ENCODE measurements around the gene DDX11.
A peak's percentile ranks its signal among the peaks of the same experiment; 100 is the strongest.
"Not testable (repeated sequence)": the region's sequence is repeated elsewhere in the genome, so short reads cannot be mapped to it uniquely, and the experiment has no call there.

Gene DDX11

DNA sequence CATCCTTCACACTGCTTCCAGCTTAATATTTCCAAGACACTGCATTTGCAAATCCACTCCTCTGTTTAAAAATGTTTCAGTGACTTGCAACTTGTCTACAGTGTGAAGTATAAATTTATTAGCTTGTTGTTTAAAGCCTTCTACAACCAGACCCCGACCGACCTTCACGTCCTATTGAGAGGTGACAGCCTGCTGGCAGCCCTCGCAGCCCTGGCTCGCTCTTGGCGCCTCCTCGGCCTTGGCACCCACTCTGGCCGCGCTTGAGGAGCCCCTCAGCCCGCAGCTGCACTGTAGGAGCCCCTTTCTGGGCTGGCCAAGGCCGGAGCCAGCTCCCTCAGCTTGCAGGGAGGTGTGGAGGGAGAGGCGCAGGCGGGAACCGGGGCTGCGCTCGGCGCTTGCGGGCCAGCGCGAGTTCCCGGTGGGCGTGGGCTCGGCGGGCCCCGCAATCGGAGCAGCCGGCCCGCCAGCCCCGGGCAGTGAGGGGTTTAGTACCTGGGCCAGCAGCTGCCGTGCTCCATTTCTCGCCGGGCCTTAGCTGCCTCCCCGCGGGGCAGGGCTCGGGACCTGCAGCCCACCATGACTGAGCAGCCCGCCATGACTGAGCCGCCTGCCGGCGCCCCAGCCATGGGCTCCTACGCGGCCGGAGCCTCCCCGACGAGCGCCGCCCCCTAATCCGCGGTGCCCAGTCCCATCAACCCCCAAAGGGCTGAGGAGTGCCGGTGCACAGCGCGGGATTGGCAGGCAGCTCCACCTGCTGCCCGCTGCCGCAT lies 2.5 kb upstream of the DDX11 start:
- not testable (repeated sequence) for DNase-seq

GRCh38 chr12:31072962-31073361 lies 698 bp upstream of the DDX11 start:
- not testable (repeated sequence) for DNase-seq

DNA sequence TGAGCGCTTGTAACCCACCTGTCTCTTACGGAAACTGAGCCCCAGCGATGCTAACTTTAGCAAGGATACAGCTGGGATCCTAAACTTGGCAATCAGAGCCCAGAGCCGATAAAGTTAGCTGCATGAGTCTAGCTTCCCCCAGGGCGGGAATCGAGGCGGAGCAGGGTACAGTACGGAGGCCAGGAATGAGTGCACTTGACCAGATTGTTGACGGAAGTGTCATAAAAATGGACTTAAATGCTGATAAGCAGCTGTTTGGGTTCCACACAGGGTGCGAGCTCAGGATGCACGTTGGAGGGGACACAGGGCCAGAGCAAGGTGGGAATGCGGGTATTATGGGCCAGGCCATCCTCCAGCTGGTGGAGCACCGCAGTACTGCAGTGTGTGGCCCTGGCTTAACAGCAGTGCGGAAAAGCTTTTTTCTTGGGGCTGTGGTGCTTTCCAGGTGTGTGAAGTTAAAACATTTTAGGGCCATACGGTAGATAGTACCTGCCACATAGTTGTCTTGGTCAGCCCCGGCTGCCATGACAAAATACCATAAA lies 744 bp downstream of the DDX11 start:
- DNase-seq = peak in 1 of 2 donors; percentile 51

GRCh38 chr12:31076150-31076549 lies 2.5 kb downstream of the DDX11 start:
- DNase-seq = not testable (repeated sequence)

GRCh38 chr12:31077095-31077494 lies 3.4 kb downstream of the DDX11 start:
- DNase-seq = not testable (repeated sequence)

DNA sequence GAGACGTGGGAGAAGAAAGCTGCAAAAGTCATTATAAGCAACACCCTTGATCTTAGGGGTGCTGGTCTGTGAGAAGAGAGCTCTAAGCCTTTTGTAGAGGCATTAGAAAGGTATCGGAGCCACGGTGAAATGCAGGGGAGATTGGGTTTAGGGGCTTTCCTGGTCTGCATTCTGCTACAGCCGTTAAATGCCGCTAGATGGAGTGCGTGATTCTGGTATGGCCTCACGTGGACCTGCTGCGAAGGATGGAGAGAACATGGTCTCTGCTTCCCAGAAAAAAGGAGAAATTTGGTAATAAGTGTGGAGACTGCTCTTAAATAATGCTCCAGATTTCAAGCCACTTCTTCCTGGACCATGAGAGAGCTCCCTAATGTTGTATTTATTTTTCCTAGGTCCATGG lies 4.3 kb downstream of the DDX11 start:
- DNase-seq = not testable (repeated sequence)

DNA sequence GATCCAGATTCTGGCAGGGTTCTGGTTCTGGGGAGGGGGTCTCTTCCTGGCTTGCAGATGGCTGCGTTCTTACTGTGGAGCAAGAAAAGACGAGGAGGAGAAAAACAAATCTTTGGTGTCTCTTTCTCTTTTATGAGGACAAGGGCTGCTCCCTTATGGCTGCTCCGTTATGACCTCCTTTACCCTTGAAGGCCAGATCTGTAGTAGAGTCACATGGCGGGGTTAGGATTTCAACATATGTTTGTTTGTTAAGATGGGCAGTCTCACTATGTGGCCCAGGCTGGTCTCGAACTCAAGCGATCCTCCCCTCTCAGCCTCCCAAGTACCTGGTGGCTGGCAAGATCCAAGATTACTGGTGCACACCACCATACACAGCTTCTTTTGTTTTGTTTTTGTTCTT lies 5.8 kb downstream of the DDX11 start:
- DNase-seq = not testable (repeated sequence)

- DNase-seq = not testable (repeated sequence)
These were observed 6.6 kb downstream of the DDX11 start for GRCh38 chr12:31080221-31080620.

DNA sequence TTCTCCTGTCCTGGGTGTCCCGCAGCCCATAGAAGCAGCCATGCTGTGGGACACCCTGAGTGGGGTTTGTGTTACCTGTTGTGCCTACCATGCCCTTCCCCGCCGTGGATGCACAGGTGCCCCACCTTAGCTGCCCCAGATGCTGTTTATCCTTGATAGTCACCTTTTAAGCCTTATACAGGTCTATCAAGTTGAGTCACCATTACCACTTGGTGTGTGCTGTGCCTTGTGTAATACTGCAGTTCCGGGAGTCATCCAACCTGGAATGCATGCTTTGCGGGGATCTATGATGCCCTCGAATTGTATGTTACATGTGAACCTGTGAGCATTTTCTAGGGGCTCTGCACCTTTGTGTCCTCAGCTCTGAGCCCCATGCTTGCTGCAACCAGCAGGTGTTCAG lies 7.6 kb downstream of the DDX11 start:
- not testable (repeated sequence) for DNase-seq

DNA sequence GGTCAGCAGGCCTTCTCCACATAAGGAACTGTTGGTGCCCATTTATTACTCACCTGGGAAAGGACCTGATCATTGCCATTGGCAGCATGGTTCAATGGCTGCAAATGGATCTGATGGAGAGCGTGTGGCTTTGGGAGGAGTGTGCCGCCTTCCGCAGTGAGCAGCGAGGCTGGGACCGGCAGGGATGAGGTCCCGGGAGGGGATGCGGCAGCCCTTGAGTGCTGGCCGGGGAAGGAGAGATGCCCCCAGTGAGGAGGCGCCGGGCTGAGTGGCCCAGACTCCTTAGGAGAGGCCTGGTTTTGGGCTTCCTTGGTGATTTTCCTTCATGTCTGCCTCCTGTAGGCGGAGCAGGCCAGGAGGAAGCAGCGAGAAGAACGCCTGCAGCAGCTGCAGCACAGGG lies 10.6 kb downstream of the DDX11 start:
- DNase-seq = not testable (repeated sequence)

GRCh38 chr12:31086032-31086431 lies 12.4 kb downstream of the DDX11 start:
- DNase-seq = not testable (repeated sequence)

- not testable (repeated sequence) for DNase-seq
These were observed 13.8 kb downstream of the DDX11 start for GRCh38 chr12:31087486-31087885.

DNA sequence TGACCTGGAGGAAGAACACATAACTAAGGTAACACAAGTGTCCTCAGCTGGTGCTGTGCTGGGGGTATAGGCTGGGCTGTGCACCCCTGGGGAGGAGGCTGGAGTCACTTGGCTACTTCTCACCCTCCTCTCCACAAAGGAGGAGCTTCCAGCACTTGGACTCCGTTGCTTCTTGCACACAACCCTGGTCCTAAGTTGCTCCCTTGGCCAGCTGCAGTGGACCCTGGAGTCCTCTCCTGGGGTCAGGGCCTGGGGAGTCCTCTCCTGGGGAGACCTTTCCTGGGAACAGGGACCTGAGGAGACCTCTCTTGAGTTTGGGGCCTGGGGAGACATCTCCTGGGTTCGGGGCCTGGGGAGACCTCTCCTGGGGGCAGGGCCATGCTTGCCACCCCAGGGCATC lies 14.3 kb downstream of the DDX11 start:
- DNase-seq = not testable (repeated sequence)

- DNase-seq = no peak
These were observed 15.4 kb downstream of the DDX11 start for GRCh38 chr12:31089072-31089471.

DNA sequence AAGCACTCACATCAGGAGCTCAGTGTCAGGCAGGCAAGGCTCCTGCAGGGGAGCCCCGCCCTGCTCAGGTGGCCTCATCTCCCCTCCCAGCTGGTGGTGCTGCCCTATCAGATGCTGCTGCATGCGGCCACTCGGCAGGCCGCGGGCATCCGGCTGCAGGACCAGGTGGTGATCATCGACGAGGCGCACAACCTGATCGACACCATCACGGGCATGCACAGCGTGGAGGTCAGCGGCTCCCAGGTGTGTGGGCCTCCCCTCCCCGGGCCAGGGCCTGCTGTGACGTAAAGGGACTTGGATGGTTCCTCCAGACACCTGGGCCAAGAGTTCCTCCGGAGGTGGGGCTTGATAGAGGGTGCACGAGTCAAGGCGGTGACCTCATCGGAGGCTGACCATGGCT lies 18.0 kb downstream of the DDX11 start:
- DNase-seq = not testable (repeated sequence)

DNA sequence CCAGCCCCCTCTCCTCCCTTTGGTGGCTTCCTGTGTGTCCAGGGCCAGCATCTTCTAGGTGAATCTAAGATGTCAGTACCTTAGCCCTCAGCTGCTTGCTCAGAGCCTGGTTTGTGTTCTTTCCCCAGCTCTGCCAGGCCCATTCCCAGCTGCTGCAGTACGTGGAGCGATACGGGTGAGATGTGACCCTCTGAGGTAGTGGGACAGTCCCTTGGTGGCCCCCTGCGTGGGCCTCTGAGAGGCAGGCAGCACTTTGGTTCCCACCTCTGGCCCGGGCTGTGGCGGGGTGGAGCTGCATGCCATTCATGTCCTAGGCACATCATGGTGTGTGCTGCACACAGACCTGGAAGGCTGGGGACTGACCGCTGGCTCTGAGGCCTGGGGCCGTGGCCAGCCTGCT lies 19.1 kb downstream of the DDX11 start:
- not testable (repeated sequence) for DNase-seq

- DNase-seq = not testable (repeated sequence)
These were observed 21.6 kb downstream of the DDX11 start for GRCh38 chr12:31095080-31095860.

GRCh38 chr12:31096251-31097065 lies 22.8 kb downstream of the DDX11 start:
- not testable (repeated sequence) for DNase-seq

GRCh38 chr12:31097819-31098218 lies 24.2 kb downstream of the DDX11 start:
- DNase-seq = not testable (repeated sequence)

- DNase-seq = not testable (repeated sequence)
These were observed 24.7 kb downstream of the DDX11 start for GRCh38 chr12:31098363-31098762.

GRCh38 chr12:31098771-31099170 lies 25.1 kb downstream of the DDX11 start:
- not testable (repeated sequence) for DNase-seq

DNA sequence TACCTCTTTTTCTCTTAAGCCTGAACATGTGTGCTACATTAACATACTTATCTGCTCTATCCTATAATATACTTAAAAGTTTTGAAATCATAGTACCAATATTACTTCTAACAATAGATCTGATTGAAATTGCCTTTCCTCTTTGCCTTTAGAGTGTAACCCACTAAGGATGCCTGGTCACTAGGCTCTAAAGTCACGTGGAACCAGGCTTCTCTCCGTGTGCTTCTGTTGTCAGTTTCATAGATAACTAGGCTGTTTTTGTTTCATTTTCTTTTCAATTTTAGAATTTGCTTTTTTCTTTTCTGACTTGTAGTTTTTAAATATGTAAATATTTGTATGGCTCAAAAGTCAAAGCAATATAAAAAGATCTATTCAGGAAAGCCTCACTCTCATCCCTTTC lies 25.8 kb downstream of the DDX11 start:
- DNase-seq = not testable (repeated sequence)
